ENCODE results near the gene PRR11.
"Not testable (repeated sequence)": the region's sequence is repeated elsewhere in the genome, so short reads cannot be mapped to it uniquely, and the experiment has no call there.

DNA sequence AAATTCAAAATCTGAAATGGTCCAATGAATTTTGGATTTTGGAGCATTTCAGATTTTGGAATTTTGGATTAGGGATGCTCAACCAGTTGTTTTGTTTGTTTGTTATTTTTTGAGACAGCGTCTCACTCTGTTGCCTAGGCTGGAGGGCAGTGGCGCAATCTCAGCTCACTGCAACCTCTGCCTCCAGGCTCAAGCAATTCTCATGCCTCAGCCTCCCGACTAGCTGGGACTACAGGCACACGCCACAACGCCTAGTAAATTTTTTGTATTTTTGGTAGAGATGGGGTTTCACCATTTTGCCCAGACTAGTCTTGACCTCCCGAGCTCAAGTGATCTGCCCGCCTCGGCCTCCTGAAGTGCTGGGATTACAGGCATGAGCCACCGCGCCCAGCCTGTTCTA is 17.2 kb upstream of the PRR11 start:
- TF ChIP-seq, protein P1, sequence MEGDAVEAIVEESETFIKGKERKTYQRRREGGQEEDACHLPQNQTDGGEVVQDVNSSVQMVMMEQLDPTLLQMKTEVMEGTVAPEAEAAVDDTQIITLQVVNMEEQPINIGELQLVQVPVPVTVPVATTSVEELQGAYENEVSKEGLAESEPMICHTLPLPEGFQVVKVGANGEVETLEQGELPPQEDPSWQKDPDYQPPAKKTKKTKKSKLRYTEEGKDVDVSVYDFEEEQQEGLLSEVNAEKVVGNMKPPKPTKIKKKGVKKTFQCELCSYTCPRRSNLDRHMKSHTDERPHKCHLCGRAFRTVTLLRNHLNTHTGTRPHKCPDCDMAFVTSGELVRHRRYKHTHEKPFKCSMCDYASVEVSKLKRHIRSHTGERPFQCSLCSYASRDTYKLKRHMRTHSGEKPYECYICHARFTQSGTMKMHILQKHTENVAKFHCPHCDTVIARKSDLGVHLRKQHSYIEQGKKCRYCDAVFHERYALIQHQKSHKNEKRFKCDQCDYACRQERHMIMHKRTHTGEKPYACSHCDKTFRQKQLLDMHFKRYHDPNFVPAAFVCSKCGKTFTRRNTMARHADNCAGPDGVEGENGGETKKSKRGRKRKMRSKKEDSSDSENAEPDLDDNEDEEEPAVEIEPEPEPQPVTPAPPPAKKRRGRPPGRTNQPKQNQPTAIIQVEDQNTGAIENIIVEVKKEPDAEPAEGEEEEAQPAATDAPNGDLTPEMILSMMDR (IDR thresholded peaks at IDR 0.05): not testable (repeated sequence)
- TF ChIP-seq POLR2A (IDR thresholded peaks at IDR 0.05): not testable (repeated sequence)
